ENCODE data around the gene BAZ2B. TPM values are rescaled to one million over a fixed set of nuclear protein-coding genes. Genes with fewer than 3 reads are reported as not detected.

BAZ2B gene
- total RNA-seq, 2 donors from 2014 or later = 53.1 to 64.1 TPM

DNA sequence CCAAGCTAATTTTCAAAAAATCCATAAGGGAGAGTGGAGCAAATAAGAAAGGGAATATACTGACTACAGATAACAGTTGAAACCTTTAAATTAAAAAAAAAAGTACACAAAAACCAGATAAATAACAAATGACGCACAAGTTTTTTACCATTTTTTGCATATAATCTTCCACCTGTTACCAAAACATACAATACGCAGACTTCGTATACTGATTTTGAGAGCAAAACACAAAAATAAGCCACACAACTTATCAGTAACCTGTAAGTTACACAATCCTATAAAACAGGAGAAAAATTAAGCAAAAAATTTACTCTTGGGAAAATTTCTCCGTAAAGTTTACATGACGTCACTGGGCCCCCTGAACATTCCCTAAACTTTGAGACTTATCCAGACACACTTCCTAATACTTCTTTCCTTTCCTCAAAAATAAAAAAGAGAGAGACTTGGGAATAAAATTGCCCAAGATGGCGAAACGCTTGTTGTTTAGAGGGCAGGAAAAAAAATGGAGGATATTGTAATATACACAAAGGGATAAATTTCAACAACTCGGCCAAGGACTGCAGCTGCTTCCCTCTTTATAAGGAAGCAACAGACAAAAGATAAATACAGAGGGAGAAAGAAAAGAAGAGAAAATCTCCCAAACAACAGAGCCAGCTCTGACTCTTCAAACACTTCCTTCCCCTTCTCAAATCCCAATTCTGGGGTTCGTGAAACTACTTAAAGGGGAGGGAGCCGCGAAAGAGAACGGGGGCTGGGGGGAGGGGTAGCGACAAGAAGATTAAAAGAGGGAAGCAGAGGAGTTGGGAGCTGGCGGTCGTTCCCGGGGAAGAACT is 1.6 kb downstream of the BAZ2B start:
- Mint-ChIP-seq H3K9me3 (no peaks in the 10 kb centered on the region), H3K27me3 (ENCODE audit: insufficient read depth) (no peaks in the 10 kb centered on the region), H3K4me3 (peak overlapping the region; percentile 90), H3K4me1 (peaks cover 36% of the 10 kb centered on the region), H3K36me3 (ENCODE audit: low read depth) (no peaks in the 10 kb centered on the region), H3K27ac (peak overlapping the region; percentile 99)
- 0 to 1% methylated on average over 3 to 16 of the region's 16 CpGs for WGBS, 2 experiments (ENCODE audit: insufficient coverage in 1 of 2, insufficient read length in 1 of 2)
- DNase-seq = no peak
- no peaks in the 10 kb centered on the region for H3K27me3 ChIP-seq (ENCODE audit: control insufficient read depth, insufficient read depth, low read length, poor library complexity, severe bottlenecking)
- peak overlapping the region; percentile 98 for H3K27ac ChIP-seq (ENCODE audit: low read depth, low read length)
- no peaks in the 10 kb centered on the region for H3K36me3 ChIP-seq (ENCODE audit: control insufficient read depth, insufficient read depth, low read length)
- TF ChIP-seq, protein P1, sequence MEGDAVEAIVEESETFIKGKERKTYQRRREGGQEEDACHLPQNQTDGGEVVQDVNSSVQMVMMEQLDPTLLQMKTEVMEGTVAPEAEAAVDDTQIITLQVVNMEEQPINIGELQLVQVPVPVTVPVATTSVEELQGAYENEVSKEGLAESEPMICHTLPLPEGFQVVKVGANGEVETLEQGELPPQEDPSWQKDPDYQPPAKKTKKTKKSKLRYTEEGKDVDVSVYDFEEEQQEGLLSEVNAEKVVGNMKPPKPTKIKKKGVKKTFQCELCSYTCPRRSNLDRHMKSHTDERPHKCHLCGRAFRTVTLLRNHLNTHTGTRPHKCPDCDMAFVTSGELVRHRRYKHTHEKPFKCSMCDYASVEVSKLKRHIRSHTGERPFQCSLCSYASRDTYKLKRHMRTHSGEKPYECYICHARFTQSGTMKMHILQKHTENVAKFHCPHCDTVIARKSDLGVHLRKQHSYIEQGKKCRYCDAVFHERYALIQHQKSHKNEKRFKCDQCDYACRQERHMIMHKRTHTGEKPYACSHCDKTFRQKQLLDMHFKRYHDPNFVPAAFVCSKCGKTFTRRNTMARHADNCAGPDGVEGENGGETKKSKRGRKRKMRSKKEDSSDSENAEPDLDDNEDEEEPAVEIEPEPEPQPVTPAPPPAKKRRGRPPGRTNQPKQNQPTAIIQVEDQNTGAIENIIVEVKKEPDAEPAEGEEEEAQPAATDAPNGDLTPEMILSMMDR (conservative IDR thresholded peaks at IDR 0.05) = no peak
- H3K9me3 ChIP-seq (ENCODE audit: control insufficient read depth, low read length) = no peaks in the 10 kb centered on the region
- peaks cover 3% of the 10 kb centered on the region for H3K4me1 ChIP-seq (ENCODE audit: control insufficient read depth, insufficient read depth, low read length)
- peak overlapping the region; percentile 98 for H3K9ac ChIP-seq (ENCODE audit: extremely low read depth, low read length, poor library complexity, severe bottlenecking)
- H3K4me3 ChIP-seq (ENCODE audit: low read length) = peak overlapping the region; percentile 93

DNA sequence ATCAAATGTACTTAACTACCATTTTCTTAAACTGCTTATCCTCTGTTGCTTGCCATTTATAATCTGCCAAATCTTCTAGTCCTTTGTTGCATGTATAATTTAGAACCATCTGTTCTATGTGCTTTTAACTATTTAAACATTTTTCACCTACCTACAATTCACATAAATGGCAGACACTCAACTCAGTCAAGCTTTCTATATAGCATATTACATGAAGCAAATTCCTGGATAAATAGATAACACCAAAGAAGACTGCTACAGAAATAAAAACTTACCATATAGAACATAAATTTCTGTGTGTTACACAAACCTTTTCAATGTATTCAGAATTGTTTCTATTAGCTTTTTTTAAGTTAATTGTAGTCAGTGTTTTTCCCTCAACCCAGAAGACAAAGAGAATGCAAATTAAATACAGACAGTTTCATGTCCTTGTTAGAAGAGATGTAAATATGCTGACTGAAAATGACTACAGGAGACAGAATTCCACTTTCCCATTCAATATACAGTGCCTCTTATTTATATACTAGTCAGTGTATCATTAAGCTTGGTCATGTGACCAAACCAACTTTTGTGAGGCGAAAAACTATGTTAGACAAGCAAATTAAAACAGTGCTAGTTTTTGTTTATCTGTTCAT is 2.6 kb downstream of the BAZ2B start:
- Mint-ChIP-seq H3K27me3 (ENCODE audit: insufficient read depth) (no peaks in the 10 kb centered on the region), H3K27ac (peak overlapping the region; percentile 99), H3K4me3 (peak overlapping the region; percentile 90), H3K4me1 (peaks cover 38% of the 10 kb centered on the region), H3K36me3 (ENCODE audit: low read depth) (no peaks in the 10 kb centered on the region), H3K9me3 (no peaks in the 10 kb centered on the region)
- Histone ChIP-seq H3K36me3 (ENCODE audit: control insufficient read depth, insufficient read depth, low read length) (no peaks in the 10 kb centered on the region), H3K27ac (ENCODE audit: low read depth, low read length) (peak overlapping the region; percentile 98), H3K9me3 (ENCODE audit: control insufficient read depth, low read length) (no peaks in the 10 kb centered on the region), H3K4me1 (ENCODE audit: control insufficient read depth, insufficient read depth, low read length) (peaks cover 3% of the 10 kb centered on the region), H3K27me3 (ENCODE audit: control insufficient read depth, insufficient read depth, low read length, poor library complexity, severe bottlenecking) (no peaks in the 10 kb centered on the region), H3K4me3 (ENCODE audit: low read length) (peak overlapping the region; percentile 93), H3K9ac (ENCODE audit: extremely low read depth, low read length, poor library complexity, severe bottlenecking) (peak overlapping the region; percentile 98)
- DNase-seq = no peak
- 6% methylated on average over 1 of the region's 1 CpG; no CpG with 5 or more reads in 1 of the 2 experiments for WGBS, 2 experiments (ENCODE audit: insufficient coverage in 1 of 2, insufficient read length in 1 of 2)
- TF ChIP-seq, protein P1 (conservative IDR thresholded peaks at IDR 0.05) = no peak

DNA sequence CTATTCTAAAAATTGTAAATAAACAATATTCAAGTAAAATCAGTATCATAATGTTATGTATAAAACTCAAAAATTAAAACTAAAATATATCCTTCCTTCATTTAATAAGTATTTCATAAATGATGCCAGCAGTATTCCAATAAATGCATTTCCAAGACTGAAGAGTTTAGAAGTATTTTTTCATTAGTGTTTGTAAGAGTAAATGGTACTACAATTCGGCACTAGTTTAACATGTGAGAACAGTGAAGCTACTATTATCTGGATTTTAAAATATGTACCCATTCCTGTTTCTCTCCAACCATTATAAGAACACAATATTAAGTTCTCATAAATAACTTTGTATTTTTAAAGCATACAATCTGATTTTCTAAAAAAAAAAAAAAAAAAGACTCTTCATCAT is 3.3 kb downstream of the BAZ2B start:
- no peak for DNase-seq
- H3K4me1 ChIP-seq (ENCODE audit: control insufficient read depth, insufficient read depth, low read length) = peaks cover 3% of the 10 kb centered on the region
- no peaks in the 10 kb centered on the region for H3K36me3 Mint-ChIP-seq (ENCODE audit: low read depth)
- H3K4me3 Mint-ChIP-seq = peak overlapping the region; percentile 90
- no peak overlapping the region for H3K27ac Mint-ChIP-seq
- WGBS, 2 experiments (ENCODE audit: insufficient coverage in 1 of 2, insufficient read length in 1 of 2) = no CpG with 5 or more reads among the region's 1 CpG
- no peaks in the 10 kb centered on the region for H3K9me3 ChIP-seq (ENCODE audit: control insufficient read depth, low read length)
- no peaks in the 10 kb centered on the region for H3K9me3 Mint-ChIP-seq
- H3K9ac ChIP-seq (ENCODE audit: extremely low read depth, low read length, poor library complexity, severe bottlenecking) = peak overlapping the region; percentile 98
- peak overlapping the region; percentile 93 for H3K4me3 ChIP-seq (ENCODE audit: low read length)
- H3K4me1 Mint-ChIP-seq = peaks cover 38% of the 10 kb centered on the region
- TF ChIP-seq, protein P1 (conservative IDR thresholded peaks at IDR 0.05) = no peak
- no peaks in the 10 kb centered on the region for H3K27me3 ChIP-seq (ENCODE audit: control insufficient read depth, insufficient read depth, low read length, poor library complexity, severe bottlenecking)
- no peak overlapping the region for H3K27ac ChIP-seq (ENCODE audit: low read depth, low read length)
- no peaks in the 10 kb centered on the region for H3K27me3 Mint-ChIP-seq (ENCODE audit: insufficient read depth)
- no peaks in the 10 kb centered on the region for H3K36me3 ChIP-seq (ENCODE audit: control insufficient read depth, insufficient read depth, low read length)
